HS-5 (cell line): Measurements from ENCODE around the gene PHETA1.
A peak's percentile ranks its signal among the peaks of the same experiment; 100 is the strongest.

Experiments
- DNase-seq: peaks from one replicate; pipeline ENCODE4 v3.0.0-alpha.2; 2012; ENCODE audit warnings: low read depth

PHETA1 gene

GRCh38 chr12:111368788-111369495 lies at the start of gene PHETA1:
TSS of gene PHETA1 (minus strand) at chr12:111369095. CDS start at chr12:111363427, 5,668 bp downstream.
- peak; percentile 31 for DNase-seq

- DNase-seq, result no peak
Measured at GRCh38 chr12:111418594-111418880, 49.6 kb upstream of the PHETA1 start.

- DNase-seq, result no peak
Measured at GRCh38 chr12:111417784-111418593, 49.1 kb upstream of the PHETA1 start.

GRCh38 chr12:111417290-111417689 lies 48.4 kb upstream of the PHETA1 start:
- no peak for DNase-seq

GRCh38 chr12:111414711-111415252 lies 45.9 kb upstream of the PHETA1 start:
- DNase-seq, result no peak

- peak; percentile 79 for DNase-seq
Measured at GRCh38 chr12:111413442-111414086, 44.7 kb upstream of the PHETA1 start.

- no peak for DNase-seq
Measured at GRCh38 chr12:111412830-111413441, 44.0 kb upstream of the PHETA1 start.

GRCh38 chr12:111412007-111412829 lies 43.3 kb upstream of the PHETA1 start:
- DNase-seq, result no peak

- DNase-seq, result no peak
Measured at GRCh38 chr12:111411185-111411764, 42.4 kb upstream of the PHETA1 start.

GRCh38 chr12:111410431-111411184 lies 41.7 kb upstream of the PHETA1 start:
- no peak for DNase-seq

GRCh38 chr12:111409780-111410430 lies 41.0 kb upstream of the PHETA1 start:
- DNase-seq, result no peak

- DNase-seq, result no peak
Measured at GRCh38 chr12:111409403-111409779, 40.5 kb upstream of the PHETA1 start.

- DNase-seq, result no peak
Measured at GRCh38 chr12:111408686-111409402, 39.9 kb upstream of the PHETA1 start.

- no peak for DNase-seq
Measured at GRCh38 chr12:111408116-111408440, 39.2 kb upstream of the PHETA1 start.

- no peak for DNase-seq
Measured at GRCh38 chr12:111407377-111408115, 38.7 kb upstream of the PHETA1 start.

- no peak for DNase-seq
Measured at GRCh38 chr12:111406474-111407376, 37.8 kb upstream of the PHETA1 start.

- DNase-seq, result no peak
Measured at GRCh38 chr12:111405859-111406473, 37.1 kb upstream of the PHETA1 start, which contains the start of gene SH2B3. TSS of gene SH2B3 (plus strand) at chr12:111405923. CDS start at chr12:111418146, 12,223 bp downstream.
